ENCODE measurements around the gene SND1. TPM values are rescaled to one million over a fixed set of nuclear protein-coding genes. Genes with fewer than 3 reads are reported as not detected.
A peak's percentile ranks its signal among the peaks of the same experiment; 100 is the strongest.

The SND1 gene
- total RNA-seq, 4 donors from 2014 or later = 55.5 to 305 (median 80.1) TPM

DNA sequence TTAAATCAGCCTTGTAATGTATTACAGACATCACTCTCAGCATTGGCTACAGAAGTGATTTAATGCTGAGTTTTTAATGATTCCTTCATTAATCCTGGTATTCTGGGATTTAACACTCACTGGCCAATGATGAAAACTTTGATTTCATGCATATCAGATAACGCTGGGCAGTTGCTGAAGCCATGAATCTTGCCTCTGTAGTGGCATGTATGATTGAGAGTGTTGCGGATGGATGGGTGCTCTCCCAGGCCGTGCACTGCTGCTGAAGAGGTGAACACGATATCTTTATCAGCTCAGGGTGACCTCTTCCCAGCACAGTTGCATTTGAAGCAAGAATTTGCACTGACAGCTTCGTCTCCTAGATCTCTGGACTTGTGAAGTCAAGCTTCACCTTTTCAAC lies 210.5 kb downstream of the SND1 start:
- H3K9me3 ChIP-seq = no peaks in the 10 kb centered on the region
- DNase-seq = no peak
- TF ChIP-seq POLR2A (IDR thresholded peaks at IDR 0.05) = no peak
- TF ChIP-seq, protein P1, sequence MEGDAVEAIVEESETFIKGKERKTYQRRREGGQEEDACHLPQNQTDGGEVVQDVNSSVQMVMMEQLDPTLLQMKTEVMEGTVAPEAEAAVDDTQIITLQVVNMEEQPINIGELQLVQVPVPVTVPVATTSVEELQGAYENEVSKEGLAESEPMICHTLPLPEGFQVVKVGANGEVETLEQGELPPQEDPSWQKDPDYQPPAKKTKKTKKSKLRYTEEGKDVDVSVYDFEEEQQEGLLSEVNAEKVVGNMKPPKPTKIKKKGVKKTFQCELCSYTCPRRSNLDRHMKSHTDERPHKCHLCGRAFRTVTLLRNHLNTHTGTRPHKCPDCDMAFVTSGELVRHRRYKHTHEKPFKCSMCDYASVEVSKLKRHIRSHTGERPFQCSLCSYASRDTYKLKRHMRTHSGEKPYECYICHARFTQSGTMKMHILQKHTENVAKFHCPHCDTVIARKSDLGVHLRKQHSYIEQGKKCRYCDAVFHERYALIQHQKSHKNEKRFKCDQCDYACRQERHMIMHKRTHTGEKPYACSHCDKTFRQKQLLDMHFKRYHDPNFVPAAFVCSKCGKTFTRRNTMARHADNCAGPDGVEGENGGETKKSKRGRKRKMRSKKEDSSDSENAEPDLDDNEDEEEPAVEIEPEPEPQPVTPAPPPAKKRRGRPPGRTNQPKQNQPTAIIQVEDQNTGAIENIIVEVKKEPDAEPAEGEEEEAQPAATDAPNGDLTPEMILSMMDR (IDR thresholded peaks at IDR 0.05) = no peak
- H3K36me3 ChIP-seq = no peaks in the 10 kb centered on the region
- H3K4me3 ChIP-seq = no peak overlapping the region
- H3K4me1 ChIP-seq = no peaks in the 10 kb centered on the region
- no peak overlapping the region for H3K27ac ChIP-seq
- no peaks in the 10 kb centered on the region for H3K27me3 ChIP-seq

DNA sequence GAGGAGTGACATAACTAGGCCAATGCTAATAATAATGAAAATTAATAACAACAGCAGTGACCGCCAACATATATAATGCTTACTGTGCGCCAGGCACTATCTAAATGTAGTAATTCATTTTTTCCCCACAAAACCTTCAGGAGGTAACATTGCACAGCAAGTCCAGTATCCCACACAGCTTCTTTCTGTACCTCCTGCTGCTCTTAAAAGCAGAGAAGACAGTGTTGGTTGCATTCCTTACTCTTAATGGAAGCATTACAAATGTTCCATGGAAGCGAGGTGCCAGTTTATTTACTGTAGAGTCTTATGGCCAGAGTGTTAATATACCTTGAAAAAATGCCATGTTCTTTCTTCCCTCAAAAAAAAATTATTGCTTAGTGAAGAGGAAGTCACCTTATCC lies 211.1 kb downstream of the SND1 start:
- TF ChIP-seq POLR2A (IDR thresholded peaks at IDR 0.05) = no peak
- TF ChIP-seq, protein P1 (IDR thresholded peaks at IDR 0.05) = no peak
- Histone ChIP-seq H3K4me1 (no peaks in the 10 kb centered on the region), H3K27ac (no peak overlapping the region), H3K9me3 (no peaks in the 10 kb centered on the region), H3K27me3 (no peaks in the 10 kb centered on the region), H3K36me3 (no peaks in the 10 kb centered on the region), H3K4me3 (no peak overlapping the region)
- no peak for DNase-seq

DNA sequence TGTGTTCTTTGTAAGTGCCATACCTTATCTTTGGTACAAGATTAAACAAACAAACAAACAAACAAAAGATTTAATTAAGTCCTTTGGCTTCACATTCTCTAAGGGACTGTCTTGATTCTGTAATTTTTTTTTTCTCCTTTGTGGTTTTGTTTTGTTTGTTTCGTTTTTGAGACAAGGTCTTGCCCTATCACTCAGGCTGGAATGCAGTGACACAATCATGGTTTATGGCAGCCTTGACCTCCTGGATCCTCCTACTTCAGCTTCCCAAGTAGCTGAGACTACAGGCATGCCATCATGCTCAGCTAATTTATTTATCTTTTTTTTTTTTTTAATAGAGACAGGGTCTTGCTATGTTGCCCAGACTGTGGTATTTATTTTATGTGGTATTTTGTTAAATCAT lies 213.5 kb downstream of the SND1 start:
- DNase-seq = peak in 1 of 3 donors; percentile 46
- TF ChIP-seq, protein P1 (IDR thresholded peaks at IDR 0.05) = no peak
- TF ChIP-seq POLR2A (IDR thresholded peaks at IDR 0.05) = no peak
- Histone ChIP-seq H3K9me3 (no peaks in the 10 kb centered on the region), H3K4me1 (no peaks in the 10 kb centered on the region), H3K36me3 (no peaks in the 10 kb centered on the region), H3K27me3 (no peaks in the 10 kb centered on the region), H3K4me3 (no peak overlapping the region), H3K27ac (no peak overlapping the region)

DNA sequence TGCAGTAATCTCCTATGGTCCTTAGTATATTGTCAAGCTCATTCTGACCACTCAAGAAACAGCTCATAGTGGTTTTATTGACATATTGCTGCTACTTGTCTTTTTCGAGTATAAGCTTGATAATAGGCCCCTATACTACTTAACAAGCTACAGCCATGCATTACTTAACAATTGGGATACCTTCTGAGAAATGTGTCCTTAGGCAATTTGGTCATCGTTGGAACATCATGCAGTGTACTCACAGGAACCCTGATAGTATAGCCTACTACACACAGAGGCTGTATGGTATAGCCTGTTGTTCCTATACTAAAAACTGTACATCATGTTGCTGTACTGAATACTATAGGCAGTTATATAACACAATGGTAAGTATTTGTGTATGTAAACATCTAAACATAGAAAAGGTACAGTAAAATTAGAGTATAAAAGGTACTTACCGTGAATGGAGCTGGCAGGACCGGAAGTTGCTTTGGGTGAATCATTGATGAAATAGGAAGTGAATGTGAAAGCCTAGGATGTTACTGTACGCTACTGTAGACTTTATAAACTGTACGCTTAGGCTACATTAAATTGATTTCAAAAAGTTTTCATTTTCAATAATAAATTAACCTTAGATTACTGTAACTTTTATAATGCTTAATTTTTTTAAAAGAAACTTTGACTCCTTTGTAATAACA lies 218.4 kb downstream of the SND1 start:
- DNase-seq = no peak
- Histone ChIP-seq H3K4me3 (no peak overlapping the region), H3K9me3 (no peaks in the 10 kb centered on the region), H3K4me1 (no peaks in the 10 kb centered on the region), H3K27ac (no peak overlapping the region), H3K27me3 (no peaks in the 10 kb centered on the region), H3K36me3 (no peaks in the 10 kb centered on the region)
- TF ChIP-seq POLR2A (IDR thresholded peaks at IDR 0.05) = no peak
- TF ChIP-seq, protein P1 (IDR thresholded peaks at IDR 0.05) = no peak

DNA sequence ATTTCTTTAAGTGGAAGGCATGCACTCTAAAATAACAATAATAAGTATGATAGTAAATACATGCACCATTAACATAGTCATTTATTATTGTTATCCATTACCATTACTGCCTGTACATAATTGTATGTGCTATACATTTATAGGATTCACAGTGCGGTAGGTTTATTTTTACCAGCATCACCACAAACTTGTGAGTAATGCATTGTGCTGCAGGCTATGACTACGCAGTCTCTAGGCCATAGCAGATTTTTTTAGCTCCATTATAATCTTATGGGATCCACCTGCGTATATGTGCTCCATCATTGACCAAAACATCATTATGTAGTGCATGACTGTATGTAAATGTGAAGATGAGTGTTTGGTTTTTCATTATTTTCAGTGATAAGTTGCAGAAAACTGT lies 219.2 kb downstream of the SND1 start:
- TF ChIP-seq, protein P1 (IDR thresholded peaks at IDR 0.05) = no peak
- TF ChIP-seq POLR2A (IDR thresholded peaks at IDR 0.05) = no peak
- DNase-seq = no peak
- H3K27ac ChIP-seq = no peak overlapping the region
- H3K9me3 ChIP-seq = no peaks in the 10 kb centered on the region
- H3K4me1 ChIP-seq = no peaks in the 10 kb centered on the region
- H3K4me3 ChIP-seq = no peak overlapping the region
- no peaks in the 10 kb centered on the region for H3K36me3 ChIP-seq
- no peaks in the 10 kb centered on the region for H3K27me3 ChIP-seq

DNA sequence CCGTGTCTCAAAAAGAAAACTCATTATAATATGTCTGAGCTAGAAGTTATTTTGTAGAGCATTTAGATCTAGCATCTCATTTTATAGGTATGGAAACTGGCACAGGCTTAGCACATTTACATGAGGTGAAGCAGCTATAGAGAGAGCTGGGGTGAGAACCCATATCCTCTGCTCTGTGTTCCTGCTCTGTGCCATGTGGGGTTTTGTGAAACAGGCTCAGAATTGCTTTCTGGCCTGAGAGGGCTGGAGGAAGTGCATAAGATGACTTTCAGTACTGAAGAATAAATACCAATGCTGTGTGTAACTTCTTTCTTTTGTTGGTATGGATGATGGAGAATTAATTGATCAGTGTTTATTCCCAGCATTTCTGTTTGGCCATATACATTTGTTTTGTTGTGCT lies 220.1 kb downstream of the SND1 start:
- no peaks in the 10 kb centered on the region for H3K4me1 ChIP-seq
- no peaks in the 10 kb centered on the region for H3K27me3 ChIP-seq
- no peak overlapping the region for H3K4me3 ChIP-seq
- H3K36me3 ChIP-seq = no peaks in the 10 kb centered on the region
- no peak overlapping the region for H3K27ac ChIP-seq
- no peak for TF ChIP-seq POLR2A (IDR thresholded peaks at IDR 0.05)
- TF ChIP-seq, protein P1 (IDR thresholded peaks at IDR 0.05) = no peak
- H3K9me3 ChIP-seq = no peaks in the 10 kb centered on the region
- DNase-seq = no peak
